Retinal pigment epithelial cell (primary cell): Measurements from ENCODE around the gene RPS18.
"Not testable (repeated sequence)": the region's sequence is repeated elsewhere in the genome, so short reads cannot be mapped to it uniquely, and the experiment has no call there.

Experiments
- DNase-seq: peaks from one replicate; pipeline ENCODE4 v3.0.0-alpha.2; 2010; ENCODE audit warnings: low read depth
- H3K4me3 ChIP-seq: 2 replicates; pipeline ENCODE4 v1.5.1; 2011; ENCODE audit warnings: mild to moderate bottlenecking, low read length, control low read depth, moderate library complexity
- CTCF ChIP-seq: conservative IDR thresholded peaks from 2 replicates; pipeline ENCODE4 v1.5.1; 2011; ENCODE audit warnings: low read depth, low read length, control low read depth, inconsistent platforms

Gene RPS18

GRCh38 chr6:33277663-33278391 is 6.0 kb downstream of the RPS18 start:
- no peak for TF ChIP-seq CTCF
- H3K4me3 ChIP-seq = peak overlapping the region; percentile 52
- no peak for DNase-seq

GRCh38 chr6:33278392-33278741 is 6.5 kb downstream of the RPS18 start:
- H3K4me3 ChIP-seq = no peak overlapping the region
- DNase-seq = no peak
- TF ChIP-seq CTCF = no peak

GRCh38 chr6:33278810-33279209 is 6.9 kb downstream of the RPS18 start:
- no peak for DNase-seq
- TF ChIP-seq CTCF = no peak

GRCh38 chr6:33279257-33279695 is 7.4 kb downstream of the RPS18 start:
- no peak overlapping the region for H3K4me3 ChIP-seq
- no peak for DNase-seq
- no peak for TF ChIP-seq CTCF

More at GRCh38 chr6:33278810-33279209, 6.9 kb downstream of the RPS18 start:
- H3K4me3 ChIP-seq = no peak overlapping the region

GRCh38 chr6:33279971-33280511 is 8.2 kb downstream of the RPS18 start:
- peak; percentile 85 for TF ChIP-seq CTCF
- no peak overlapping the region for H3K4me3 ChIP-seq
- no peak for DNase-seq

GRCh38 chr6:33280539-33280938 is 8.7 kb downstream of the RPS18 start:
- H3K4me3 ChIP-seq = no peak overlapping the region
- no peak for TF ChIP-seq CTCF
- DNase-seq = no peak

- DNase-seq, H3K4me3 ChIP-seq: not testable (repeated sequence)
Measured at GRCh38 chr6:33285214-33285613, 13.3 kb downstream of the RPS18 start.
